Liver (tissue), 9 donors: Measurements from ENCODE around the gene ZG16B. TPM values are rescaled to one million over a fixed set of nuclear protein-coding genes. Genes with fewer than 3 reads are reported as not detected.

Experiments used
- DNase-seq: peaks from one replicate; pipeline ENCODE4 v3.0.0-alpha.2; 2017; ENCODE audit warnings: low spot score
- H3K27ac ChIP-seq, 2 donors: one replicate each; pipeline ENCODE4 v1.7.0; 2013; ENCODE audit warnings: inconsistent platforms in 2 of 2, low read length in 2 of 2, control low read depth in 1 of 2, low read depth in 1 of 2, mild to moderate bottlenecking in 1 of 2
- H3K27me3 ChIP-seq, 4 donors: one replicate each; pipeline versions ENCODE4 v1.6.1 to v1.7.0; 2013; ENCODE audit warnings: low read length in 3 of 4, inconsistent platforms in 1 of 4, mild to moderate bottlenecking in 1 of 4, moderate library complexity in 1 of 4; ENCODE audit not compliant: control insufficient read depth in 4 of 4, insufficient read depth in 4 of 4
- H3K36me3 ChIP-seq, 4 donors: one replicate each; pipeline versions ENCODE4 v1.6.1 to v1.7.0; 2013; ENCODE audit warnings: low read length in 3 of 4, mild to moderate bottlenecking in 3 of 4, low read depth in 1 of 4, moderate library complexity in 1 of 4; ENCODE audit not compliant: control insufficient read depth in 4 of 4, insufficient read depth in 3 of 4
- H3K4me1 ChIP-seq, 4 donors: one replicate each; pipeline versions ENCODE4 v1.6.1 to v1.7.0; 2013; ENCODE audit warnings: low read length in 3 of 4, mild to moderate bottlenecking in 3 of 4, moderate library complexity in 1 of 4; ENCODE audit not compliant: control insufficient read depth in 4 of 4, insufficient read depth in 4 of 4
- H3K4me3 ChIP-seq, 3 donors: one replicate each; pipeline versions ENCODE4 v1.6.1 to v1.7.0; 2013; ENCODE audit warnings: low read length in 3 of 3, control low read depth in 1 of 3, low read depth in 1 of 3, mild to moderate bottlenecking in 1 of 3
- H3K9ac ChIP-seq, 2 donors: one replicate each; pipeline ENCODE4 v1.7.0; 2013; ENCODE audit warnings: low read length in 2 of 2, mild to moderate bottlenecking in 2 of 2, moderate library complexity in 2 of 2, control low read depth in 1 of 2, low read depth in 1 of 2
- H3K9me3 ChIP-seq, 4 donors: one replicate each; pipeline versions ENCODE4 v1.6.1 to v1.7.0; 2013; ENCODE audit warnings: low read length in 3 of 4; ENCODE audit not compliant: control insufficient read depth in 4 of 4
- EGR1 ChIP-seq, 2 donors: IDR thresholded peaks; 2 replicates each; pipeline ENCODE4 v1.6.1; 2016 to 2018; ENCODE audit warnings: antibody characterized with exemption in 2 of 2, low read depth in 2 of 2
- FOXA1 ChIP-seq: IDR thresholded peaks from 2 replicates; pipeline ENCODE4 v1.6.1; 2016; ENCODE audit warnings: antibody characterized with exemption
- FOXA2 ChIP-seq: IDR thresholded peaks from 2 replicates; pipeline ENCODE4 v1.6.1; 2016; ENCODE audit warnings: antibody characterized with exemption
- GABPA ChIP-seq, 2 donors: IDR thresholded peaks in 1 of 2; conservative IDR thresholded peaks in 1 of 2; 2 replicates each; pipeline ENCODE4 v1.6.1; 2016; ENCODE audit warnings: antibody characterized with exemption in 2 of 2, mild to moderate bottlenecking in 1 of 2, moderate library complexity in 1 of 2
- HNF4A ChIP-seq, 2 donors: conservative IDR thresholded peaks; 2 replicates each; pipeline ENCODE4 v1.6.1; 2016; ENCODE audit warnings: antibody characterized with exemption in 2 of 2, mild to moderate bottlenecking in 2 of 2
- HNF4G ChIP-seq: IDR thresholded peaks from 2 replicates; pipeline ENCODE4 v1.6.1; 2016; ENCODE audit warnings: antibody characterized with exemption
- JUND ChIP-seq, 2 donors: IDR thresholded peaks; 2 replicates each; pipeline ENCODE4 v1.6.1; 2016; ENCODE audit warnings: antibody characterized with exemption in 2 of 2
- NR2F2 ChIP-seq: IDR thresholded peaks from 2 replicates; pipeline ENCODE4 v1.6.1; 2016; ENCODE audit warnings: antibody characterized with exemption
- RAD21 ChIP-seq, 2 donors: IDR thresholded peaks; 2 replicates each; pipeline ENCODE4 v1.6.1; 2016; ENCODE audit warnings: antibody characterized with exemption in 2 of 2, mild to moderate bottlenecking in 2 of 2
- REST ChIP-seq: IDR thresholded peaks from 2 replicates; pipeline ENCODE4 v1.6.1; 2016; ENCODE audit warnings: antibody characterized with exemption, mild to moderate bottlenecking
- SP1 ChIP-seq: IDR thresholded peaks from 2 replicates; pipeline ENCODE4 v1.6.1; 2018; ENCODE audit warnings: antibody characterized with exemption, mild to moderate bottlenecking
- YY1 ChIP-seq: IDR thresholded peaks from 2 replicates; pipeline ENCODE4 v1.6.1; 2016; ENCODE audit warnings: antibody characterized with exemption, mild to moderate bottlenecking
- WGBS: extraction: QIAGEN DNeasy Blood & Tissue Kit; methylation state at CpG from one replicate; pipeline ENCODE4 v1.1.7; 2013; 5-methylcytosine and 5-hydroxymethylcytosine counted together
- polyA plus RNA-seq, 2 donors: library from polyadenylated mRNA; stranded (reverse) in 1 of 2; unstranded in 1 of 2; fragments of 200-250 nt in 1 of 2; fragments of >200 nt in 1 of 2; fragmentation: Nextera tagmentation in 1 of 2; extraction: Ambion mirVana in 1 of 2; gene quantifications; one replicate each; pipeline versions ENCODE4 v1.2.1 to v1.2.3, GENCODE V29; 2013 to 2015
- total RNA-seq, 2 donors: library from RNA; depleted of rRNA; stranded (reverse); fragments of >200 nt; gene quantifications; one replicate each; pipeline ENCODE4 v1.2.3, GENCODE V29; 2014
- TF ChIP-seq, protein P1 (sequence below): fragments of 150-350 bp; IDR thresholded peaks from 2 replicates; pipeline ENCODE4 v1.5.1; 2017; ENCODE audit warnings: improper control_type of control experiment, low read depth, low read length; ENCODE audit not compliant: missing input control
- TF ChIP-seq, protein P2 (sequence below): IDR thresholded peaks from 2 replicates; pipeline ENCODE4 v1.6.1; 2016; ENCODE audit warnings: antibody characterized with exemption
- donor health status: healthy.
- donor health status: healthy.
- donor health status: healthy.
- donor health status: healthy.
- donor health status: healthy.

ZG16B gene
- total and polyA plus RNA-seq, 4 donors = 0.24 to 0.79 (median 0.43) TPM

GRCh38 chr16:2841606-2842339 lies 11.7 kb downstream of the ZG16B start:
- Histone ChIP-seq H3K9me3 (no peaks in the 10 kb centered on the region), H3K4me3 (no peak overlapping the region), H3K36me3 (no peaks in the 10 kb centered on the region), H3K9ac (no peak overlapping the region), H3K27ac (no peak overlapping the region), H3K27me3 (peaks cover 0 to 2% (median 0%) of the 10 kb centered on the region in 4 donors), H3K4me1 (peaks cover 0 to 6% (median 1%) of the 10 kb centered on the region in 4 donors)
- 73% methylated on average over 18 of the region's 18 CpGs for WGBS
- no peak for DNase-seq
- no peak for TF ChIP-seq EGR1 (IDR thresholded peaks at IDR 0.05; ENCODE audit: low read depth in 2 of 2)
- TF ChIP-seq JUND (IDR thresholded peaks at IDR 0.05) = no peak
- no peak for TF ChIP-seq FOXA2

DNA sequence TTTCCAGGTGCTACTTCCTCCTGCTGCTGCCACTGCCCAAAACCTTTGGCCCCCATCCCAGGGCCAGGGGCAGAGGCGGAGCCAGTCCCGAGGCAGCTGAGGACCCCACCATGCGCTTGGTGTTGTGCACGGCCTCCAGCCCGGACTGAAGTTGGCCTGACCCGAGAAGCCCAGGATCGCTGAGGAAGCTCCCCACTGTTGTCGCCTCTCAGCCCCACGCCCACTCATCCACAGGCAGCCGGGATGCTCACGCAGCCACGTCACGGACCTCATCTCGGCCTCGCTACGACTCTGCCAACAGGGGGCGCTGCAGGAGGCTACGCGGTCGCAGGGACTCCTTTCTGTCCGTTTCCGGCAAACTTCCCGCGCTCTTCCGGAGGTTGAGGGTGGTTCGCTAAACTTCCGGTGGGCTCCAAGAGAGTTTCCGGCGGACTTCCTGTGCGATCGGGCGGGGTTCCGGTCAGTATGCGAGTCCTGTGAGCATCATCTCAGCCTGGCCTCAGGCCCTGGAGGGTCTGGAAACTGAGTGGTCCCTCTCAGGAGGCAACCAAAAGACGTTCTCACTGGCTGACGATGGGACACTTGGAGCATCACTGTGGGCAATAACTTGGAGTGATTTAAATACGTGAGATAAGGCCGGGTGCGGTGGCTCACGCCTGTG lies 12.4 kb downstream of the ZG16B start:
- Histone ChIP-seq H3K36me3 (no peaks in the 10 kb centered on the region), H3K4me3 (no peak overlapping the region), H3K9me3 (no peaks in the 10 kb centered on the region), H3K9ac (no peak overlapping the region), H3K27ac (no peak overlapping the region), H3K27me3 (peaks cover 0 to 2% (median 0%) of the 10 kb centered on the region in 4 donors), H3K4me1 (peaks cover 0 to 6% (median 1%) of the 10 kb centered on the region in 4 donors)
- no peak for DNase-seq
- TF ChIP-seq, protein P1, sequence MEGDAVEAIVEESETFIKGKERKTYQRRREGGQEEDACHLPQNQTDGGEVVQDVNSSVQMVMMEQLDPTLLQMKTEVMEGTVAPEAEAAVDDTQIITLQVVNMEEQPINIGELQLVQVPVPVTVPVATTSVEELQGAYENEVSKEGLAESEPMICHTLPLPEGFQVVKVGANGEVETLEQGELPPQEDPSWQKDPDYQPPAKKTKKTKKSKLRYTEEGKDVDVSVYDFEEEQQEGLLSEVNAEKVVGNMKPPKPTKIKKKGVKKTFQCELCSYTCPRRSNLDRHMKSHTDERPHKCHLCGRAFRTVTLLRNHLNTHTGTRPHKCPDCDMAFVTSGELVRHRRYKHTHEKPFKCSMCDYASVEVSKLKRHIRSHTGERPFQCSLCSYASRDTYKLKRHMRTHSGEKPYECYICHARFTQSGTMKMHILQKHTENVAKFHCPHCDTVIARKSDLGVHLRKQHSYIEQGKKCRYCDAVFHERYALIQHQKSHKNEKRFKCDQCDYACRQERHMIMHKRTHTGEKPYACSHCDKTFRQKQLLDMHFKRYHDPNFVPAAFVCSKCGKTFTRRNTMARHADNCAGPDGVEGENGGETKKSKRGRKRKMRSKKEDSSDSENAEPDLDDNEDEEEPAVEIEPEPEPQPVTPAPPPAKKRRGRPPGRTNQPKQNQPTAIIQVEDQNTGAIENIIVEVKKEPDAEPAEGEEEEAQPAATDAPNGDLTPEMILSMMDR = peak; percentile 26
- TF ChIP-seq, protein P2, sequence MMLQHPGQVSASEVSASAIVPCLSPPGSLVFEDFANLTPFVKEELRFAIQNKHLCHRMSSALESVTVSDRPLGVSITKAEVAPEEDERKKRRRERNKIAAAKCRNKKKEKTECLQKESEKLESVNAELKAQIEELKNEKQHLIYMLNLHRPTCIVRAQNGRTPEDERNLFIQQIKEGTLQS = no peak
- TF ChIP-seq EGR1 (IDR thresholded peaks at IDR 0.05; ENCODE audit: low read depth in 2 of 2) = no peak
- TF ChIP-seq GABPA (IDR thresholded peaks at IDR 0.05 in 1 of 2, conservative IDR thresholded peaks at IDR 0.05 in 1 of 2) = peak; percentile 76 to 84
- TF ChIP-seq NR2F2 = peak; percentile 67
- no peak for TF ChIP-seq JUND (IDR thresholded peaks at IDR 0.05)
- TF ChIP-seq FOXA2 = no peak
- no peak for TF ChIP-seq REST
- no peak for TF ChIP-seq HNF4A (conservative IDR thresholded peaks at IDR 0.05)
- no peak for TF ChIP-seq YY1
- no peak for TF ChIP-seq SP1
- TF ChIP-seq RAD21 (IDR thresholded peaks at IDR 0.05) = peak; percentile 37 to 60
- TF ChIP-seq HNF4G = no peak
- TF ChIP-seq FOXA1 = no peak
- 44% methylated on average over 40 of the region's 40 CpGs for WGBS
